ENCODE results near the gene RPN1.

Gene RPN1

GRCh38 chr3:128623762-128624176, 26.8 kb downstream of the RPN1 start:
- TF ChIP-seq CTCF (IDR thresholded peaks at IDR 0.05; ENCODE audit: low read depth, low read length, missing control alignments), result no peak
- no peak for DNase-seq (ENCODE audit: low read depth)
- no peak overlapping the region for H3K4me3 ChIP-seq (ENCODE audit: low read depth, low read length)

GRCh38 chr3:128621931-128622330, 28.7 kb downstream of the RPN1 start:
- no peak for DNase-seq (ENCODE audit: low read depth)
- no peak for TF ChIP-seq CTCF (IDR thresholded peaks at IDR 0.05; ENCODE audit: low read depth, low read length, missing control alignments)
- no peak overlapping the region for H3K4me3 ChIP-seq (ENCODE audit: low read depth, low read length)

- no peak for DNase-seq (ENCODE audit: low read depth)
- no peak for TF ChIP-seq CTCF (IDR thresholded peaks at IDR 0.05; ENCODE audit: low read depth, low read length, missing control alignments)
- no peak overlapping the region for H3K4me3 ChIP-seq (ENCODE audit: low read depth, low read length)
Observed at GRCh38 chr3:128621234-128621633, 29.4 kb downstream of the RPN1 start.

- no peak for TF ChIP-seq CTCF (IDR thresholded peaks at IDR 0.05; ENCODE audit: low read depth, low read length, missing control alignments)
- H3K4me3 ChIP-seq (ENCODE audit: low read depth, low read length), result no peak overlapping the region
- DNase-seq (ENCODE audit: low read depth), result no peak
Observed at GRCh38 chr3:128620268-128620691, 30.3 kb downstream of the RPN1 start.

GRCh38 chr3:128619146-128619890, 31.3 kb downstream of the RPN1 start:
- TF ChIP-seq CTCF (IDR thresholded peaks at IDR 0.05; ENCODE audit: low read depth, low read length, missing control alignments), result no peak
- no peak for DNase-seq (ENCODE audit: low read depth)
- no peak overlapping the region for H3K4me3 ChIP-seq (ENCODE audit: low read depth, low read length)

GRCh38 chr3:128618398-128618726, 32.3 kb downstream of the RPN1 start:
- H3K4me3 ChIP-seq (ENCODE audit: low read depth, low read length), result peak overlapping the region; percentile 61
- no peak for TF ChIP-seq CTCF (IDR thresholded peaks at IDR 0.05; ENCODE audit: low read depth, low read length, missing control alignments)
- DNase-seq (ENCODE audit: low read depth), result no peak

All from GM12864 (cell line).